Activated naive CD4-positive, alpha-beta T cell treated with anti-CD3 and anti-CD28 coated beads for 36 hours (primary cell): Measurements from ENCODE around the gene LRRC3B. TPM values are rescaled to one million over a fixed set of nuclear protein-coding genes. Genes with fewer than 3 reads are reported as not detected.

ENCODE experiments used
- CTCF ChIA-PET: fragments of 350-600 bp; sonication (Branson Sonifier 250); formaldehyde crosslinking; loops from one replicate; lab custom pipeline; 2021; ENCODE audit warnings: antibody characterized with exemption; lab: Charles Lee
- DNase-seq: peaks from one replicate; pipeline ENCODE4 v3.0.0-alpha.2; 2020
- H3K27ac Mint-ChIP-seq: one replicate; pipeline ENCODE4 v1.8.0; 2021; ENCODE audit warnings: mild to moderate bottlenecking, mixed read lengths
- H3K27me3 Mint-ChIP-seq: one replicate; pipeline ENCODE4 v1.8.0; 2021; ENCODE audit warnings: low read depth, mixed read lengths
- H3K36me3 Mint-ChIP-seq: one replicate; pipeline ENCODE4 v1.8.0; 2021; ENCODE audit warnings: low read depth, mixed read lengths
- H3K4me1 Mint-ChIP-seq: one replicate; pipeline ENCODE4 v1.8.0; 2021; ENCODE audit warnings: low read depth, mixed read lengths
- H3K4me3 Mint-ChIP-seq: one replicate; pipeline ENCODE4 v1.8.0; 2021; ENCODE audit warnings: mild to moderate bottlenecking, moderate library complexity, mixed read lengths
- H3K9me3 Mint-ChIP-seq: one replicate; pipeline ENCODE4 v1.8.0; 2021; ENCODE audit warnings: mixed read lengths
- intact Hi-C: fragments of 100-400 bp; cut with micrococcal nuclease; formaldehyde crosslinking; loops from one replicate; pipeline ENCODE4 v1.15.1; 2023
- total RNA-seq, 2 experiments: library from RNA; stranded (reverse); gene quantifications; one replicate each; pipeline ENCODE4 v1.2.3, GENCODE V29; 2021

The LRRC3B gene
- total RNA-seq, 2 experiments from 2014 or later, result not detected

- Mint-ChIP-seq H3K4me1 (no peaks in the 10 kb centered on the region), H3K27me3 (no peaks in the 10 kb centered on the region), H3K9me3 (no peaks in the 10 kb centered on the region), H3K4me3 (no peak overlapping the region), H3K27ac (no peak overlapping the region), H3K36me3 (no peaks in the 10 kb centered on the region)
- DNase-seq, result no peak
- intact Hi-C loops, result no loop called here
- CTCF ChIA-PET, result no interaction called here
Observed at GRCh38 chr3:26614006-26614685, 8.4 kb upstream of the LRRC3B start.

- DNase-seq, result no peak
- Mint-ChIP-seq H3K27me3 (peaks cover 33% of the 10 kb centered on the region), H3K9me3 (no peaks in the 10 kb centered on the region), H3K4me3 (no peak overlapping the region), H3K36me3 (no peaks in the 10 kb centered on the region), H3K27ac (no peak overlapping the region), H3K4me1 (peaks cover 2% of the 10 kb centered on the region)
- intact Hi-C loops, result no loop called here
- CTCF ChIA-PET, result no interaction called here
Observed at GRCh38 chr3:26621176-26621575, 1.4 kb upstream of the LRRC3B start.

- CTCF ChIA-PET, result no interaction called here
- intact Hi-C loops, result no loop called here
Observed at GRCh38 chr3:26621906-26622620, 509 bp upstream of the LRRC3B start.

GRCh38 chr3:26623419-26624208 is 1.0 kb downstream of the LRRC3B start:
- Mint-ChIP-seq H3K4me1 (peaks cover 2% of the 10 kb centered on the region), H3K9me3 (no peaks in the 10 kb centered on the region), H3K36me3 (no peaks in the 10 kb centered on the region), H3K27ac (no peak overlapping the region), H3K4me3 (no peak overlapping the region), H3K27me3 (peaks cover 39% of the 10 kb centered on the region)
- DNase-seq, result no peak
- CTCF ChIA-PET, result no interaction called here
- intact Hi-C loops, result no loop called here

More at GRCh38 chr3:26621906-26622620, 509 bp upstream of the LRRC3B start:
- no peak for DNase-seq
- no peak overlapping the region for H3K27ac Mint-ChIP-seq
- H3K9me3 Mint-ChIP-seq, result no peaks in the 10 kb centered on the region
- H3K4me3 Mint-ChIP-seq, result no peak overlapping the region
- H3K27me3 Mint-ChIP-seq, result peaks cover 35% of the 10 kb centered on the region
- H3K4me1 Mint-ChIP-seq, result peaks cover 2% of the 10 kb centered on the region
- H3K36me3 Mint-ChIP-seq, result no peaks in the 10 kb centered on the region

- Mint-ChIP-seq H3K4me3 (no peak overlapping the region), H3K27ac (no peak overlapping the region), H3K9me3 (no peaks in the 10 kb centered on the region), H3K36me3 (no peaks in the 10 kb centered on the region), H3K4me1 (peaks cover 2% of the 10 kb centered on the region), H3K27me3 (peaks cover 39% of the 10 kb centered on the region)
- CTCF ChIA-PET, result no interaction called here
- intact Hi-C loops, result no loop called here
- no peak for DNase-seq
Observed at GRCh38 chr3:26624209-26624765, 1.7 kb downstream of the LRRC3B start.

GRCh38 chr3:26625187-26625586 is 2.6 kb downstream of the LRRC3B start:
- Mint-ChIP-seq H3K4me1 (peaks cover 2% of the 10 kb centered on the region), H3K27ac (no peak overlapping the region), H3K27me3 (peaks cover 39% of the 10 kb centered on the region), H3K9me3 (no peaks in the 10 kb centered on the region), H3K36me3 (no peaks in the 10 kb centered on the region), H3K4me3 (no peak overlapping the region)
- CTCF ChIA-PET, result no interaction called here
- no peak for DNase-seq
- intact Hi-C loops, result no loop called here

GRCh38 chr3:26627080-26627479 is 4.5 kb downstream of the LRRC3B start:
- peaks cover 2% of the 10 kb centered on the region for H3K4me1 Mint-ChIP-seq
- H3K4me3 Mint-ChIP-seq, result no peak overlapping the region
- intact Hi-C loops, result no loop called here
- peaks cover 29% of the 10 kb centered on the region for H3K27me3 Mint-ChIP-seq
- CTCF ChIA-PET, result no interaction called here
- no peaks in the 10 kb centered on the region for H3K36me3 Mint-ChIP-seq
- no peak overlapping the region for H3K27ac Mint-ChIP-seq
- DNase-seq, result no peak
- H3K9me3 Mint-ChIP-seq, result no peaks in the 10 kb centered on the region

- no peaks in the 10 kb centered on the region for H3K4me1 Mint-ChIP-seq
- peaks cover 14% of the 10 kb centered on the region for H3K27me3 Mint-ChIP-seq
Observed at GRCh38 chr3:26628915-26629314, 6.3 kb downstream of the LRRC3B start.

GRCh38 chr3:26630669-26631389 is 8.3 kb downstream of the LRRC3B start:
- no peaks in the 10 kb centered on the region for H3K9me3 Mint-ChIP-seq
- intact Hi-C loops, result no loop called here
- CTCF ChIA-PET, result no interaction called here
- no peak overlapping the region for H3K4me3 Mint-ChIP-seq
- H3K27me3 Mint-ChIP-seq, result peaks cover 6% of the 10 kb centered on the region
- no peak overlapping the region for H3K27ac Mint-ChIP-seq
- no peaks in the 10 kb centered on the region for H3K4me1 Mint-ChIP-seq
- DNase-seq, result no peak
- no peaks in the 10 kb centered on the region for H3K36me3 Mint-ChIP-seq

More at GRCh38 chr3:26628915-26629314, 6.3 kb downstream of the LRRC3B start:
- Mint-ChIP-seq H3K27ac (no peak overlapping the region), H3K9me3 (no peaks in the 10 kb centered on the region), H3K36me3 (no peaks in the 10 kb centered on the region), H3K4me3 (no peak overlapping the region)
- DNase-seq, result no peak
- CTCF ChIA-PET, result interaction anchor here (0.6 kb wide), 2 partner anchors 768 to 901 kb away, joined by 3 to 4 read pairs; no protein-coding TSS in a partner anchor
- intact Hi-C loops, result no loop called here

- no peak for DNase-seq
- Mint-ChIP-seq H3K27me3 (peaks cover 6% of the 10 kb centered on the region), H3K4me1 (no peaks in the 10 kb centered on the region), H3K27ac (no peak overlapping the region), H3K36me3 (no peaks in the 10 kb centered on the region), H3K4me3 (no peak overlapping the region), H3K9me3 (no peaks in the 10 kb centered on the region)
- intact Hi-C loops, result no loop called here
- CTCF ChIA-PET, result no interaction called here
Observed at GRCh38 chr3:26631390-26631738, 8.8 kb downstream of the LRRC3B start.

- H3K4me3 Mint-ChIP-seq, result no peak overlapping the region
- H3K4me1 Mint-ChIP-seq, result no peaks in the 10 kb centered on the region
- DNase-seq, result no peak
- H3K9me3 Mint-ChIP-seq, result no peaks in the 10 kb centered on the region
- no peaks in the 10 kb centered on the region for H3K27me3 Mint-ChIP-seq
- CTCF ChIA-PET, result no interaction called here
- no peak overlapping the region for H3K27ac Mint-ChIP-seq
- intact Hi-C loops, result no loop called here
- no peaks in the 10 kb centered on the region for H3K36me3 Mint-ChIP-seq
Observed at GRCh38 chr3:26634601-26635000, 12.0 kb downstream of the LRRC3B start.
